NCI-H2227 (cell line): ENCODE data around the gene CFAP97D1.
"Not testable (repeated sequence)": the region's sequence is repeated elsewhere in the genome, so short reads cannot be mapped to it uniquely, and the experiment has no call there.

ENCODE experiments used
- DNase-seq: peaks from one replicate; lab custom pipeline; 2025; ENCODE audit not compliant: unreplicated experiment; lab: John Stamatoyannopoulos, UW

CFAP97D1 gene

DNA sequence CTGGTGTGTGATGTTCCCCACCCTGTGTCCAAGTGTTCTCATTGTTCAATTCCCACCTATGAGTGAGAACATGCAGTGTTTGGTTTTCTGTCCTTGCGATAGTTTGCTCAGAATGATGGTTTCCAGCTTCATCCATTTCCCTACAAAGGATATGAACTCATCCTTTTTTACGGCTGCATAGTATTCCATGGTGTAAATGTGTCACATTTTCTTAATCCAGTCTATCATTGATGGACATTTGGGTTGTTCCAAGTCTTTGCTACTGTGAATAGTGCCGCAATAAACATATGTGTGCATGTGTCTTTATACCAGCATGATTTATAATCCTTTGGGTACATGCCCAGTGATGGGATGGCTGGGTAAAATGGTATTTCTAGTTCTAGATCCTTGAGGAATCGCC is 12.4 kb downstream of the CFAP97D1 start:
- not testable (repeated sequence) for DNase-seq

DNA sequence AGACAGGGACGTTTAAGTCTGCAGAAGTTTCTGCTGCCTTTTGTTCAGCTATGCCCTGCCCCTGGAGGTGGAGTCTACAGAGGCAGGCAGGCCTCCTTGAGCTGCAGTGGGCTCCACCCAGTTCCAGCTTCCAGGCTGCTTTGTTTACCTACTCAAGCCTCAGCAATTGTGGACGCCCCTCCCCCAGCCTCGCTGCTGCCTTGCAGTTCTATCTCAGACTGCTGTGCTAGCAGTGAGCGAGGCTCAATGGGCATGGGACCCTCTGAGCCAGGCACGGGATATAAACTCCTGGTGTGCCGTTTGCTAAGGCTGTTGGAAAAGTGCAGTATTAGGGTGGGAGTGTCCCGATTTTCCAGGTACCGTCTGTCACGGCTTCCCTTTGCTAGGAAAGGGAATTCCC is 17.8 kb downstream of the CFAP97D1 start:
- DNase-seq: not testable (repeated sequence)

DNA sequence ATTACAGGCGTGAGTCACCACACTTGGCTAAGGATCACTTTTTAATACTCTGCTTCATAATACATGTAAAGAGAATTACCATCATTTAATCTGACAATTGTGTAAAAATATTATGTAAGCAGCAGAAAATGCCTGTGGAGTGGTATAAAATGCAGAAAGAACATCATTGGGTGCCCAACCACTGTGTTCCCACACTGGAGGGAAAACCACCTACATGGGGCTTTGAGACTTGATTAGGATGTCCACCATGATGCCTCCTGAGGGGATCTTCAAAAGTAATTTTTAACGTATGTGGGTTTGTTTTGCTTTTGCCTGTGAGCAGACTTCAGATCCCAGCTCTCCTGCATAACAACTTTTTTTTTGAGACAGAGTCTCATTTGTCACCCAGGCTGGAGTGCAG is 18.8 kb downstream of the CFAP97D1 start:
- DNase-seq: no peak

DNA sequence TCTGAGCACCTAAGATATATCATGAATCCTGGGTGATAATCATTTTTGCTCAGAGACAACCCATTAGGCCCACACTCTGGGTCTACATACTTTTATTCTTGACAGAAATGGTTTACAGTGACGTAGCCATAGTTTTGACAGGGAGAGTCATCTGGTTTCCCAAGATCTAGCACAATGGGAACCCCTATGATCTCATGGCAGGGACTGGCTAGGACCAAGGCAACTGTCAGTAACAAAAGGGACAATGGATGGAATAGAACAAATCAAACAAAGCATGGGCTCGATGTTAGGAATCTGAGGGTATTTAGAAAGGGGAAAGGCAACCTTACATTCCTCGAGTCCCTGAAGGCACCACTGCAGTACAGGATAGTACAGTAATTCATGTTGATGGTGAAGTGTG is 20.5 kb downstream of the CFAP97D1 start:
- no peak for DNase-seq

DNA sequence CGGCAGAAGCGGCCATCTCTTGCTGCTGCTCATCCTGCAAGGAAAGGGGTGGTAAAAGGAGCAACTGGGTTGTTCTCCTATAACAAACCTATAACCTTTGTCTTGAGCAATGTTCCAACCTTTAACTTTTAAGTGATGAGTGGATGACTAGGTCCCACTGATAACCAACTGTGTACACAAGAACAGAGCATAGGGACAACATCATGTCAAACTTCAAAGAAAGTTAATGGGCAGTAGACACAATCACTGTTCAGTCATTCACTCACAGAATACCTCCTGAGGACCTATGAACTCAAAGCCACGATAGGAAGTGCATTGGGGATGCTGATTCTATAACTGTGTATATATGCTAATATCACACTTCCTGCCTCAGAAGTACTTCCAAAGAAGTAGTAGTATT is 21.6 kb downstream of the CFAP97D1 start:
- DNase-seq: no peak

DNA sequence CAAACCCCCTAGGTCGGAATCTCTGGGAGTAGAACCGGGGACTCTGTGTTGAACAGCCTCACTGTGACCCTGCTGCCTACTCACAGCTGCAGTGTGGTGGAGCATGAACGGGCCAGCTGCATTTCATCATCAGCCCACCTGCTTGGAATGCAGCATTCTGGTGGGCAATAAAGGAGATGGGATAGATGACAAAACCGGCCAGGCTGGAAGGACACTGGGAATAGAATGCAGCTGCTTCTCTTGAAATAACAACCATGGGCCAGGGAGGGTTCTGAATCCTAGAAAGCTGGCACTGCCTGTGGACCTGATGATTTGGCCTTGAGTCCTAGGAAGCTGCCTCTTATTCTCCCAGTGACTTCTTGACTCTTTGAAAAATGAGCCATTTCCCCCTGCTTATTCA is 23.5 kb downstream of the CFAP97D1 start:
- DNase-seq: no peak

DNA sequence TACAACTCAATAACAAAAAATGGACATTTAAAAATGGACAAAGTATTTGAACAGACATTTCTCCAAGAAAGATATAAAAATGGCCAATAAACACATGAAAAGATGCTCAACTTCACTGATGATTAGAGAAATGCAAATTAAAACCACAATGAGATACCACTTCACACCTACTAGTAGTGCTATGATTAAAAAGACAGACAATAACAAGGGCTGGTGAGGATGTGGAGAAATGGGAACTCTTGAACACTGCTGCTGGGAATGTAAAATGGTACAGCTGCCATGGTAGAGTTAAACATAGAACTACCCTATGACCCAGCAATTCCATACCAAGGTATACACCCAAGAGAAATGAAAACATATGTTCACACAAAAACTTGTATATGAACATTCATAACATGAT is 24.9 kb downstream of the CFAP97D1 start:
- no peak for DNase-seq

DNA sequence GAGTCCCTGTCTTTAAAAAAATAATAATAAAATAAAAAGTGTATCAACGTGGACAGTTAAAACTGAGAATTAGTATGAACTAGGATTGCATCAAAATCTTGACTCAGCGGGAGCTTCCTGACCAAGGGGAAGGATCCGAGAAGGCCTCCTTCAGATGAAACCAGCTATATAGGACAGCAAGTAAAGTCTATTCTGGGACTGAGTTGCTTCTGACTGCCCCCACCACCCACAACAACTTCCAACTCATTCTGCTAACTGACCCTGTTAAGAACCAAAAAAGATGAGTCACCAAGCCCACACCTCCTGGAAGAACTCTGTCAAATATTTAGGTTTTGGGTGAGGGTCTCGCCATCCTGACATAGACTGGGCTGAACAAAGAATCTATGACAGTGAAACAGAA is 27.8 kb downstream of the CFAP97D1 start:
- DNase-seq: no peak

DNA sequence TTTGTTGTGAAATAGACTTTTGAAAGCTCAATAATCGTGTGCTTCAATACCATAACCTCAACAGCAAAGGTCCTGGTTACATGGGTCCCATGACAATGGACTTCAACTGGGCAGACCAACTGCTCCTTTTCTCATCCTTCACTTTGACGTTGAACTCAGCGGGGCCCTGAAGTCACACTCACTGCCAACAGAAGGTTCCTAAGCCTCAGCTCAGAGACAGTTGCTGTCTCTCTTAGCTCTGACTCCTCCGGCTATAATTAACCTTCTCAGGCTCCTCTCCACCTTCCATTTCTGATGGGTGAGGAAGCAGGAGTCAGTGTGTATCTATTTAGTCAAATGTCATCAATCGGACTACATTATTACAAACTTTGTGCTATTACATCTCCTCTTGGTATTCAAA is 28.9 kb downstream of the CFAP97D1 start:
- DNase-seq: no peak

DNA sequence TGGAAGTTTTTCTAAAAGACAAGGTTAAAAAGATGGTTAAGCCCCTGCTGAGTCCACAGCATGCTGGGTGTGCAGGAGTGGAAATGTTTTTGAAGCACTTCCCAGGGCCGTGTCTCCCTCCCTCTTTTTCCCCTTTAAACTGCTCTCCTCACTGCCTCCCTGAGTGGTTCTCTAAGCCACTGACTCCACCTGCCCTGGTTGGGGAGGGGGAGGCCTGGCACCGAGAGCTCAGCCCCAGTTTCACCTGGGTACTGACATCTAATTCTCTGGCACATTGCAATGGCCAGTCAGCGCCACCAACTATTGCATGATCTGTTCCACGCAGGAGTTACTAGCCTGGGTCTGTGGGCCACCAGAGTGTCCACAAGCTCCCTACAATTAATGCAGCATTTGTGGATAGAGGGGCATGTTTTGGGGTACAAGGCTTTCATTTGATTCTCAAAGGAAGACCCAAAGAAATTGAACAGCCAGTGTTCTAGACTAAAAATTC is 30.0 kb downstream of the CFAP97D1 start:
- DNase-seq: no peak

DNA sequence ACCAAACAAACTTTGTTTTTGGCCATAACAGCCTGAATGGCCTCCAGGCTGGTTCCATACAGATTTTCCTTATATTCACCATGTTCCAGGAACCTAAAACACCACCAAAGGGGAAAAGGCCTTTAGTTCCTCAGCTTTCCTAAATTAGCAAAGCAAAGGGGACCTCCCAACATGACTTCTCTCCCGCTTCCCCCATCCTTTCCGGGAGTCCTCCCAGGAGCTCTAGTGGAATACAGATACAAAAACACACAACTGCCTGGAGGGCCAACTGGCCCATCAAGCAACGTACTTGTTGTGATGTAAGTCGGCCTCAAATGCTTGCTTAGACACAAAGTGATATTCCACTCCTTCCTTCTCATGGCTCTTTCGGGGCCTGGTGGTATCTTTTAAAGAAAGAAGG is 30.6 kb downstream of the CFAP97D1 start:
- no peak for DNase-seq

DNA sequence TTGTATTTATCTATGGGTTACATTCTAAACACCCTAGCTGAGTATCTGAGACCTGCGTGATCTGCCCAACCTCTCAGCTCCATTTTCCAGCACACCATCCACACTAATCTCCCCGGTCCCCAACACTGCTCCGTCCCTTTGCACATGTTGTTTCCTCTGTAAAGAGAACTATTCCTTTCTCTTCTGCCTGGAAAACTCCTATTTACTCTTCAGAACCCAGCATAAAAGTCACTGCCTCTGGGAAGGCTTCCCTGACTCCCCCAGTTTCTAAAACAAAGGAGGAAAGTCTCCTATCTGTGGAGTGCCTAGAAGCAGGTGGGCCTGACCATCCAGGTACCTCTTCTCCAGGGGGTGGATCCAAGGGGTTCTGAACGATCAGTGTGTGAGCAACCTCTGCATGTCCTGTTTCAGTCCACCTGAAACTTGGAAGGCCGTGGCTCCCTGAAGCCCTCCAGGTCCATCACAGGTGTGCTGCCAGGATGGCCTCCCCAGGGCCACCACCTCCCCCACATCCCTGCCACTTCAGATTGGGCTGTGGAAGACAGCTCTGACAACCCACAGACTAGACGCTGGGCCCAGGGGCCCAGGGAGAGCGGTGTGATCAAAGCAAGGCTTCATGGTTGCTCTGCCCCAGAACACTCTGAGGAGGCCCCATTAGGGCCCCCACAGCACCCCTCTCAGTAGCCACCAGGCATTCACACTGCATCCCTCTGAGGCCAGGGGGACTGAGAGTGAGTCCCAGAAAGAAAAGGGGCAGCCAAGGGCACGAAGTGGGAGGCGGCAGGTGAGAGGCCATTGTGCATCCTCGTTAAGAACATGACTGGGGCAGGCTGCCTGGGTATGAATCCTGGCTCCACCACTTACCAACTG is 32.4 kb downstream of the CFAP97D1 start:
- no peak for DNase-seq

DNA sequence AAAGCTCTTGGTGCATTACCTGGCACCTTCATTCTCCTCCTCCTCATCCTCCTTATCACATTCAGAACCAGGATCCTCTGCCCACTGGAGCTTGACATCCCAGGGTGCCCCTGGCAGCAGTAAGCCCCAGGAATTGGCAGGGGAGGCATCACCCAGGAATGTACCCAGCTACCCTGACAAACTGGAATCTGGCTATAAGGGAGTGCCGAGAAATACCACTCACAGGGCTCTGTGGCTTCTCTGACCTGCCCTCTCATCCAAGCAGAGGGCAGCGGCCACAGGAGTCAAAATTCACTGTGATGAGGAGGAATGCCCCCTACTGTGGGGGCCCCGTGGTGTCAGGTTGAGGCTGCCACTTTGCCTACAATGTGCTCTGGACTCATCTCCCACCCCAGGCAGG is 33.2 kb downstream of the CFAP97D1 start:
- DNase-seq: no peak

DNA sequence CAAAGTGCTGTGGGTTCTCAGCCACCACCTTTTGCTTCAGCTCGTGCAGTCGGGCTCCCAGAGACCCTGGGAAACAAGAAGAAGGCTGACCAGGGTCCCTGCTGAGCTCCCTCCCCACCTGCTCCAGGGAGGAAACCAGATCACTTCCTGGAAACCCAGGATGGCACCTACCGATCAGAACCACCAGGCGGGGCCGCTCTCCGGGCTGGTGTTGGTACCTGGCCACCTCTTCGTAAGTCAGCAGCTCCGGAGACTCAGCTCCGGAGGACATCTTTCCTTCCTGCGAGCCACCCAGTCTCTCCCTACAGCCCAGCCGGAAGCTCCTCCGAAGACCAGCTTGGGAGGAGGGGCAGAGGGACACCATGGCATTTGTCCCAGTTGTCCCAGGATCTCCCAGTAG is 33.8 kb downstream of the CFAP97D1 start:
- no peak for DNase-seq

DNA sequence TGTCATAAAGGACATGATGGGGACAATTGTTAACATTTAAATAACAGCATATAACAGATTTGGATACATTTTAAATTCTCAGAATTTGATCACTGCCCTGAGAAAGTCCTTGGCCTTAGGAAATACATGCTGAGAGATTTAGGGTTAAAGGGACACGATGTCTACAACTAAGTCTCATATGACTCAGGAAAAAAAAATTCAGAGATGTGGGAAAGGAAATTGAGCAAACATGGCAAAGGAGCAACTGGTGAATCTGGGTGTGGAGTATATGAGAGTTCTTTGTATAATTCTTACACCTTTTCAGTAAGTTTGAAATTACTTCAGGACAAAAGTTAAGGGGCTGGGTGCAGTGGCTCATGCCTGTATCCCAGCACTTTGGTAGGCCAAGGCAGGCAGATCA is 34.5 kb downstream of the CFAP97D1 start:
- no peak for DNase-seq

DNA sequence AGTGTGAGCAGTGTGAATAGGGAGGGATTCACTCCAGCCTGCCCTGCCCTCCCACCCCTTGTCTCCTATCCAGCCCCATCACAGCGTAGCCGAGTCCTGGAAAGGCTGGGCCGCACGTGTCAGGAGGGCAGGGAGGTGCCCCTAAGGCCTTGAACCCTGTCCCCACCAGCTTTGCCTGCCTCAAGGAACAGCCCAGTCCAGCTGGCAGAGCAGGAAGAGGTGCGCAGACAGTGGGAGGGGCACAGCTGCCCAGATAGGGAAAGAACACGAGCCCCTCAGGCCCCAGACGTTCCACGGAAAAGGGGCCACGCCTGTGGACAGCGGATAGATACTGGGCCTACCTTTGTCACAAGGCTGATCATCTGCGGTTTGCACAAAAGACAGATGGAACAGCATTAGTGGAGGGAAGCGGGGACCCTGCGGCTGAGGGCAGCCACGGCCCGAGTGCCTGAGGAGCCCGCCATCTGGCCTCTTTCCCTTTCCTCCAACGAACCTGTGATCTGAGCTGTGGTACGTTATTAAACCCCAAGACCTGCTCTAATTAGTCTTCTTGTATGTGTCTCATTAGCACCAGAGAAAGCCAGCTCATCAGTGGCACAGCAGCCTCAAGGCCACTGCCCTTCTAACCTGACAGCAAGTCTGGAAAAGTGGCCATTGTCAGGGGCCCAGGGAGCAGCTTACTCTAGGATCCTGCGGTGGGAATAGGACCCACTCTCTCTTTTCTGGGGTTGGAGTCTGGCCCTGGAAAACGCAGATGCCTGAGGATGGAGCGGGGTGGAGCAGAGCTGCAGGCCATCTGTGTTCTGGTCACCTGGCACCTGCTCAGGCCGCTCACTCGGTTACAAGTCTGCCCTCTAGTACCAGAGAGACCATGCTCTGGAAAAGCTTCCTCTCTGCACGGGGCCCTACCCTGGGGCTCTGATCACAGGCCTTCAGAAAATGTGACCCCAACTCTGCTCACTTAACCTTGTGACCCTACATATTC is 36.4 kb downstream of the CFAP97D1 start:
- DNase-seq: no peak

DNA sequence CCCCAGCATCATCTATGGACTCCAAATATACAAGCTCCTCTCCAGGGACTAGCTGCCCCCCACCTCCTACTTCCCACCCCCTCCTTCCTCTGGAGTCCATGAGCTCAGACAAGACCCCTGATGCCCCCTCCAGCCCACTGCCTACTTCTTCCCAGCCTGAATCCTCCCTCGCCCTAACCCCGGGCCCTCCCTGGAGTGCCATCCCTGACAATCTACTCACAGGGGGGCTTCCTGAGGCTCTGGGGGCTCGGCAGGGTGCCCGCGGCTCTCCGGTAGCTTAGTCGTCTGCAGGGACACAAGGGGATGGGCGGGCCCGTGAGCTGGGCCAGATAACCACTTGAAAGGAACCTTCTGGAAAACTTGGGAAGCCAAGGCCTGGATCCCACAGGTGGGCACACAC is 37.6 kb downstream of the CFAP97D1 start:
- DNase-seq: no peak

DNA sequence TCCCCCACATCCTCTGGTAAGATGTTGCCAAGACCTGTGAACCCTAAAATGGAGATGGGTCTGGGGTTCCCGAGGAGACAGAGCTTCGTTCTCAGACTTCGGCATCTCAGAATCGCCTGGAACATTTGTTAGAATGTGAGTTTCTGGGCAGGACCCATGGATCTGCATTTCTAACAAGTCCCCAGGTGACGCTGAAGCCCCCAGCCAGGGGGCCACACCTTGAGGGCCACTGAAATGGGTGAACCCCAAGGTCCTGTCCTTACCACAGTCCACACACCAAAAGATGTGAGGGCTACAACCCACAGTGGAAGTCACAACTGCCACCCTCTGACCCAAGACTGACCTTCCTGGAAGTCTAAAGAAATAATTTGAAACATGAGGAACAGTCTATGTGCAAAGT is 38.7 kb downstream of the CFAP97D1 start:
- DNase-seq: no peak

DNA sequence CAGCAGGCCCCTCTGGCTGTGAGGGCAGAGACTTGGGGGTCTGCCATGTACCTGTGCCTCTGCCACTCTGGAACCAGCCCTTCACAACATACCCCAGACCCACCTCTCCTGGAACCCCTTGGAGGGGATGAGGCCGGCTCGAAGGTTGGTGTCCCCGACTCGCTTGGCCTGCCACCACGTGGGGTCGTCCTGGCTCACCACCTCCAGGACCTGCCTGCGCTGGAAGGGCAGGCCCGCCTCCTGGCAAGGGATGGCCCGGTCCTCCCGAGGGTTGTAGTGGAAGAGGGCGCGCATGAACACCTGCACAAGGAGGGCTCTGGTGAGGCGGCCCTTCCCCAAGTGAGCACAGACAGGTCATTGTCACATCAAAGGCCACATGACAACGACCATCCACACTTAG is 40.5 kb downstream of the CFAP97D1 start:
- DNase-seq: no peak

DNA sequence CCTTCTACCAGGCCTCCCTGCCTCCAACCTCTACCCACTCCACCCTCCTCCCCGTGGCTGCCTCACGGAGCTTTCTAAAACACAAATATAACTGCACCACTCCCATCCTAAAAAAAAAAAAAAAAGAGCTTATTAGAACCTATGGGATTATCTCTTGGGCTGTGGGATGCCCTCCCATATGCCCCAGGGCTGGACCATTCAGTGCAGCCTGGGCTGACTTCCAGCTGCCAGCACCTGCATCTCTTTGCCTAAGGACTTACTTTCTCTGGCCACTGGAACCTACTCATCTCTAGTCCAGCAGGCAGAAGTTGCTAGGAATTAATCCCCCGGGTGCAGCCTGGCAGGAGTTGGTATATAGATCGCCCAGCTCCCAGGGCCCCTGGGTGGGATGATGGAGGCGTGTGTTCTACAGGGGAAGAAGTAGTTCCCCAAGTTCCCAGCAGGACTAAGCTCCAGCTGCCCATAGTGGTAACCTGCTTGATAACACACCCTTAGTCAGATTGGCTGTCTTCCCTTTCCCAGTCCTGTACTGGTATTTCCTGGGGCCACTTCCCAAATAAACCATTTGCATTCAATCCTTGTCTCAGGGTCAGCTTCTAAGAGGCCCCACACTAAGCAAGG is 42.4 kb downstream of the CFAP97D1 start:
- no peak for DNase-seq

DNA sequence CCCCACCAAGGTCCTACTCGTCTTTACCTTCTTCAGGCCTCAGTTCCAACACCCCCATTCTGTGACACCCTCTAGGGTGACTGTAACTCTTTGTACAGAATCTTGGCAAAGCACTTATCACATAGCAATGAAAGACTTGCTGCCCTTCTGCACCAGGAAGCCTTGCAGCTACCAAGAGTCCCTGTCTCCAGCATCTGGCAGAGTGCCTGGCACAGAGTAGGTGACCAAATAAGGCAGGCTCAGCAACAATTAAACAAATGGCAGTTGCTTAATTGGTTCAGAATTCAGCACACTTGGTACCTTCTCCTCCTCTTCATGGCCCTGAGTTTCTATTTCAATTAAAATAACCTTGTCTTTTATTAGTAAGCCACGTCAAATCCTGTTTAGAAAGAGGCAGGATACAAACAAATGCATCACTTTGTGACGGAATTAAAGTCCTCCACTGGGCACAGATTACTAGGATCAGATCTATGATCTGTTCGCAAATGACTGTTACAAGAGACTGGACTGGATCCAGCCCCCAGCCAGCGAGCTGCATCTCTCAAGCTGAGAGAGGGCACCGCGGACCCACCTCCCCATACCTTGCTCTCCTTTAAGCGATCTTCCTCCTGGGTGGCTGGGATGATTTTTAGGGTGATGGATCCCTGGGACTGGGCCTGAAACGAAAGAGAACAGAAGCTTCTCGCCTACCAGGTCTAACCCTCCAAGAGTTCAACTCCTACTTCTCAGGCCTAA is 43.3 kb downstream of the CFAP97D1 start:
- no peak for DNase-seq
